Measurements from ENCODE around the gene DAW1. TPM values are rescaled to one million over a fixed set of nuclear protein-coding genes. Genes with fewer than 3 reads are reported as not detected.

The DAW1 gene
- total RNA-seq, 1 experiment from 2014 or later, result 0.37 TPM

DNA sequence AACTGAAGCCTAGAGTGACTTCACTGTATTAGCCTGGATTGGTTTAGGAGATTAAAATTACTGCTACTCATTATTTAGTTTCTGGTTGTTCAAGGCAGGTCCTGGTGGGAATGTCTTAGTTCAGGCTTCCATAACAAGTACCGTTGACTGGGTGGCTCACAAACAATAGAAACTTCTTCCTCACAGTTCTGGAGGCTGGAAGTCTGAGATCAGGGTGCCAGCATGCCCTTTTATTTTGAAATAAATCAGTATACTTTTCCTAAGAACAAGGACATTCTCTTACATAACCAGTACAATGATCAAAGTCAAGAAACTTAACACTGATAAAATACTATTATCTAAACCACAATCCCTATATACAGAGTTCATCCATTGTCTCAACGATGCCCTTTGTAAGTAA lies 4.0 kb upstream of the DAW1 start:
- no peak for DNase-seq
- Histone ChIP-seq H3K4me2 (ENCODE audit: insufficient read depth, insufficient read length, low read length) (no peak overlapping the region), H3K23ac (ENCODE audit: insufficient read length, low read depth, low read length) (no peak overlapping the region), H3K23me2 (ENCODE audit: insufficient read length, low read depth, low read length, poor library complexity, severe bottlenecking) (no peaks in the 10 kb centered on the region), H3K79me1 (ENCODE audit: insufficient read depth, low read depth, low read length, poor library complexity, severe bottlenecking) (no peaks in the 10 kb centered on the region), H3K4me1 (ENCODE audit: insufficient read depth, low read length) (peaks cover 2% of the 10 kb centered on the region; the same call in 1 of the 2 replicates), H3K27ac (ENCODE audit: insufficient read length, low read depth, low read length) (no peak overlapping the region), H4K5ac (ENCODE audit: insufficient read length, low read depth, low read length) (no peak overlapping the region), H3K79me2 (ENCODE audit: insufficient read depth, low read length) (no peaks in the 10 kb centered on the region), H3K27me3 (ENCODE audit: insufficient read depth, low read length) (no peaks in the 10 kb centered on the region), H2BK15ac (ENCODE audit: low read depth, low read length) (no peak overlapping the region), H3K56ac (ENCODE audit: insufficient read length, low read depth, low read length) (no peak overlapping the region), H3K14ac (ENCODE audit: insufficient read depth, low read length) (no peak overlapping the region), H4K20me1 (ENCODE audit: control insufficient read depth, insufficient read depth, insufficient read length) (no peaks in the 10 kb centered on the region), H2BK120ac (ENCODE audit: low read depth, low read length, poor library complexity, severe bottlenecking) (no peak overlapping the region), H3K4ac (ENCODE audit: low read depth, low read length) (no peak overlapping the region), H3K18ac (ENCODE audit: insufficient read length, low read depth, low read length) (no peak overlapping the region), H2BK20ac (ENCODE audit: low read depth, low read length, poor library complexity, severe bottlenecking) (no peak overlapping the region), H2BK12ac (ENCODE audit: insufficient read length, low read depth, low read length) (no peak overlapping the region), H4K91ac (ENCODE audit: insufficient read length, low read depth, low read length) (no peak overlapping the region), H2AK5ac (ENCODE audit: insufficient read length, low read length) (no peak overlapping the region), H3T11ph (ENCODE audit: low read length) (no peak overlapping the region), H4K8ac (replicated peaks; ENCODE audit: insufficient read length, low read depth, low read length) (no peak overlapping the region), H3K9me3 (ENCODE audit: control insufficient read depth, low read depth, low read length) (no peaks in the 10 kb centered on the region), H2BK5ac (ENCODE audit: insufficient read length, low read length) (no peak overlapping the region), H2AFZ (ENCODE audit: low read length) (no peak overlapping the region), H3K9ac (ENCODE audit: extremely low read depth, insufficient read length, low read length) (no peak overlapping the region)
- H3K36me3 Mint-ChIP-seq (ENCODE audit: insufficient read depth in 1 of 3, low read depth in 3 of 3), result no peaks in the 10 kb centered on the region
- WGBS (ENCODE audit: extremely low coverage, insufficient read length, low lambda C conversion rate), result no CpG with 5 or more reads among the region's 2 CpGs
- H3K4me1 Mint-ChIP-seq, result peaks cover 26 to 37% of the 10 kb centered on the region in 2 experiments
- TF ChIP-seq, protein P1, sequence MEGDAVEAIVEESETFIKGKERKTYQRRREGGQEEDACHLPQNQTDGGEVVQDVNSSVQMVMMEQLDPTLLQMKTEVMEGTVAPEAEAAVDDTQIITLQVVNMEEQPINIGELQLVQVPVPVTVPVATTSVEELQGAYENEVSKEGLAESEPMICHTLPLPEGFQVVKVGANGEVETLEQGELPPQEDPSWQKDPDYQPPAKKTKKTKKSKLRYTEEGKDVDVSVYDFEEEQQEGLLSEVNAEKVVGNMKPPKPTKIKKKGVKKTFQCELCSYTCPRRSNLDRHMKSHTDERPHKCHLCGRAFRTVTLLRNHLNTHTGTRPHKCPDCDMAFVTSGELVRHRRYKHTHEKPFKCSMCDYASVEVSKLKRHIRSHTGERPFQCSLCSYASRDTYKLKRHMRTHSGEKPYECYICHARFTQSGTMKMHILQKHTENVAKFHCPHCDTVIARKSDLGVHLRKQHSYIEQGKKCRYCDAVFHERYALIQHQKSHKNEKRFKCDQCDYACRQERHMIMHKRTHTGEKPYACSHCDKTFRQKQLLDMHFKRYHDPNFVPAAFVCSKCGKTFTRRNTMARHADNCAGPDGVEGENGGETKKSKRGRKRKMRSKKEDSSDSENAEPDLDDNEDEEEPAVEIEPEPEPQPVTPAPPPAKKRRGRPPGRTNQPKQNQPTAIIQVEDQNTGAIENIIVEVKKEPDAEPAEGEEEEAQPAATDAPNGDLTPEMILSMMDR (conservative IDR thresholded peaks at IDR 0.05), result no peak
- H3K27ac Mint-ChIP-seq, result no peak overlapping the region
- peaks cover 2% of the 10 kb centered on the region for H3K27me3 Mint-ChIP-seq (ENCODE audit: low read depth)
- no peak overlapping the region for H3K4me3 Mint-ChIP-seq
- no peaks in the 10 kb centered on the region for H3K9me3 Mint-ChIP-seq

All from H9 (cell line).